WTC11 (cell line): ENCODE results near the gene ABCA1.

Source experiments
- CREM ChIP-seq: sonication (generic); formaldehyde crosslinking; IDR thresholded peaks from 2 replicates; pipeline ENCODE4 v1.8.1; 2022; ENCODE audit warnings: mild to moderate bottlenecking, missing genetic modification reagents, moderate library complexity
- GABPB1 ChIP-seq: sonication (generic); formaldehyde crosslinking; IDR thresholded peaks from 2 replicates; pipeline ENCODE4 v1.8.1; 2023; ENCODE audit warnings: mild to moderate bottlenecking, missing genetic modification reagents
- JUN ChIP-seq: sonication (generic); formaldehyde crosslinking; IDR thresholded peaks from 2 replicates; pipeline ENCODE4 v1.8.0; 2023; ENCODE audit warnings: mild to moderate bottlenecking, missing genetic modification reagents
- NFYB ChIP-seq: sonication (generic); formaldehyde crosslinking; conservative IDR thresholded peaks from 2 replicates; pipeline ENCODE4 v1.8.0; 2022; ENCODE audit warnings: low read depth, missing genetic modification reagents
- NR3C1 ChIP-seq: sonication (generic); formaldehyde crosslinking; conservative IDR thresholded peaks from 2 replicates; pipeline ENCODE4 v1.8.1; 2023; ENCODE audit warnings: low read depth, mild to moderate bottlenecking, missing genetic modification reagents
- SMAD4 ChIP-seq: sonication (generic); formaldehyde crosslinking; IDR thresholded peaks from 2 replicates; pipeline ENCODE4 v1.8.0; 2022; ENCODE audit warnings: mild to moderate bottlenecking, missing genetic modification reagents
- TEAD1 ChIP-seq: sonication (generic); formaldehyde crosslinking; IDR thresholded peaks from 2 replicates; pipeline ENCODE4 v1.8.0; 2022; ENCODE audit warnings: mild to moderate bottlenecking, missing genetic modification reagents
- ZNF317 ChIP-seq: sonication (generic); formaldehyde crosslinking; IDR thresholded peaks from 2 replicates; pipeline ENCODE4 v1.8.1; 2023; ENCODE audit warnings: low read depth, mild to moderate bottlenecking, moderate library complexity, missing genetic modification reagents, borderline replicate concordance
- TF ChIP-seq, protein P1 (sequence below): fragments of 200-600 bp; IDR thresholded peaks from 2 replicates; pipeline ENCODE4 v1.8.0; 2022; ENCODE audit warnings: antibody characterized with exemption
- TF ChIP-seq, protein P2 (sequence below): fragments of 250-450 bp; sonication (Bioruptor Pico); IDR thresholded peaks from 2 replicates; pipeline ENCODE4 v1.9.0; 2021; ENCODE audit warnings: mild to moderate bottlenecking, borderline replicate concordance
- TF ChIP-seq, protein P3 (sequence below): sonication (generic); formaldehyde crosslinking; IDR thresholded peaks from 2 replicates; pipeline ENCODE4 v1.8.0; 2023; ENCODE audit warnings: mild to moderate bottlenecking, missing genetic modification reagents
- TF ChIP-seq, protein P4 (sequence below): sonication (generic); formaldehyde crosslinking; IDR thresholded peaks from 2 replicates; pipeline ENCODE4 v1.8.1; 2023; ENCODE audit warnings: mild to moderate bottlenecking, missing genetic modification reagents, moderate library complexity
- TF ChIP-seq, protein P5 (sequence below): sonication (generic); formaldehyde crosslinking; IDR thresholded peaks from 2 replicates; pipeline ENCODE4 v1.8.0; 2022; ENCODE audit warnings: mild to moderate bottlenecking, missing genetic modification reagents
- TF ChIP-seq, protein P6 (sequence below): sonication (generic); formaldehyde crosslinking; IDR thresholded peaks from 2 replicates; pipeline ENCODE4 v1.8.1; 2022; ENCODE audit warnings: mild to moderate bottlenecking, moderate library complexity, missing genetic modification reagents

DNA sequence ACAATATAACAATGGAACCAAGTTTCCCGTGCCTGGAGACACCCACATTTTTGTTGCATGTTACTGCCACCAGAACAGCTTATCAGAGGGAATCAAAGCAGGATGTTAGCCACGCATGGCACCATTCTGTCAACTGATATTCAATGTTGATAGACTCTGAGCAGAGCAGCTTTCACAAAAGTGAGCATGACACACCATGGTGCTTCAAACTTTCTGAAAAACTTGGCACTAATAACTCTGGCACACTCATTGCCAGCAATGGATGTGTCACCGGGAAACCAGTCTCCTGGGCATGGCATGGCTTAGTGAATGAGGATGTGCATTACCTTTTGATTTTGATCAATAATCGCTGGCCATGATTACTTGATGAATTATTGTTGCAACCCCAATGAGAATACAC lies 144.4 kb downstream of the ABCA1 start:
- TF ChIP-seq, protein P1, sequence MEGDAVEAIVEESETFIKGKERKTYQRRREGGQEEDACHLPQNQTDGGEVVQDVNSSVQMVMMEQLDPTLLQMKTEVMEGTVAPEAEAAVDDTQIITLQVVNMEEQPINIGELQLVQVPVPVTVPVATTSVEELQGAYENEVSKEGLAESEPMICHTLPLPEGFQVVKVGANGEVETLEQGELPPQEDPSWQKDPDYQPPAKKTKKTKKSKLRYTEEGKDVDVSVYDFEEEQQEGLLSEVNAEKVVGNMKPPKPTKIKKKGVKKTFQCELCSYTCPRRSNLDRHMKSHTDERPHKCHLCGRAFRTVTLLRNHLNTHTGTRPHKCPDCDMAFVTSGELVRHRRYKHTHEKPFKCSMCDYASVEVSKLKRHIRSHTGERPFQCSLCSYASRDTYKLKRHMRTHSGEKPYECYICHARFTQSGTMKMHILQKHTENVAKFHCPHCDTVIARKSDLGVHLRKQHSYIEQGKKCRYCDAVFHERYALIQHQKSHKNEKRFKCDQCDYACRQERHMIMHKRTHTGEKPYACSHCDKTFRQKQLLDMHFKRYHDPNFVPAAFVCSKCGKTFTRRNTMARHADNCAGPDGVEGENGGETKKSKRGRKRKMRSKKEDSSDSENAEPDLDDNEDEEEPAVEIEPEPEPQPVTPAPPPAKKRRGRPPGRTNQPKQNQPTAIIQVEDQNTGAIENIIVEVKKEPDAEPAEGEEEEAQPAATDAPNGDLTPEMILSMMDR = no peak
- TF ChIP-seq, protein P2, sequence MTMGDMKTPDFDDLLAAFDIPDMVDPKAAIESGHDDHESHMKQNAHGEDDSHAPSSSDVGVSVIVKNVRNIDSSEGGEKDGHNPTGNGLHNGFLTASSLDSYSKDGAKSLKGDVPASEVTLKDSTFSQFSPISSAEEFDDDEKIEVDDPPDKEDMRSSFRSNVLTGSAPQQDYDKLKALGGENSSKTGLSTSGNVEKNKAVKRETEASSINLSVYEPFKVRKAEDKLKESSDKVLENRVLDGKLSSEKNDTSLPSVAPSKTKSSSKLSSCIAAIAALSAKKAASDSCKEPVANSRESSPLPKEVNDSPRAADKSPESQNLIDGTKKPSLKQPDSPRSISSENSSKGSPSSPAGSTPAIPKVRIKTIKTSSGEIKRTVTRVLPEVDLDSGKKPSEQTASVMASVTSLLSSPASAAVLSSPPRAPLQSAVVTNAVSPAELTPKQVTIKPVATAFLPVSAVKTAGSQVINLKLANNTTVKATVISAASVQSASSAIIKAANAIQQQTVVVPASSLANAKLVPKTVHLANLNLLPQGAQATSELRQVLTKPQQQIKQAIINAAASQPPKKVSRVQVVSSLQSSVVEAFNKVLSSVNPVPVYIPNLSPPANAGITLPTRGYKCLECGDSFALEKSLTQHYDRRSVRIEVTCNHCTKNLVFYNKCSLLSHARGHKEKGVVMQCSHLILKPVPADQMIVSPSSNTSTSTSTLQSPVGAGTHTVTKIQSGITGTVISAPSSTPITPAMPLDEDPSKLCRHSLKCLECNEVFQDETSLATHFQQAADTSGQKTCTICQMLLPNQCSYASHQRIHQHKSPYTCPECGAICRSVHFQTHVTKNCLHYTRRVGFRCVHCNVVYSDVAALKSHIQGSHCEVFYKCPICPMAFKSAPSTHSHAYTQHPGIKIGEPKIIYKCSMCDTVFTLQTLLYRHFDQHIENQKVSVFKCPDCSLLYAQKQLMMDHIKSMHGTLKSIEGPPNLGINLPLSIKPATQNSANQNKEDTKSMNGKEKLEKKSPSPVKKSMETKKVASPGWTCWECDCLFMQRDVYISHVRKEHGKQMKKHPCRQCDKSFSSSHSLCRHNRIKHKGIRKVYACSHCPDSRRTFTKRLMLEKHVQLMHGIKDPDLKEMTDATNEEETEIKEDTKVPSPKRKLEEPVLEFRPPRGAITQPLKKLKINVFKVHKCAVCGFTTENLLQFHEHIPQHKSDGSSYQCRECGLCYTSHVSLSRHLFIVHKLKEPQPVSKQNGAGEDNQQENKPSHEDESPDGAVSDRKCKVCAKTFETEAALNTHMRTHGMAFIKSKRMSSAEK (CRISPR knock-in tag) = no peak
- TF ChIP-seq GABPB1 (CRISPR knock-in tag) = no peak
- TF ChIP-seq, protein P3, sequence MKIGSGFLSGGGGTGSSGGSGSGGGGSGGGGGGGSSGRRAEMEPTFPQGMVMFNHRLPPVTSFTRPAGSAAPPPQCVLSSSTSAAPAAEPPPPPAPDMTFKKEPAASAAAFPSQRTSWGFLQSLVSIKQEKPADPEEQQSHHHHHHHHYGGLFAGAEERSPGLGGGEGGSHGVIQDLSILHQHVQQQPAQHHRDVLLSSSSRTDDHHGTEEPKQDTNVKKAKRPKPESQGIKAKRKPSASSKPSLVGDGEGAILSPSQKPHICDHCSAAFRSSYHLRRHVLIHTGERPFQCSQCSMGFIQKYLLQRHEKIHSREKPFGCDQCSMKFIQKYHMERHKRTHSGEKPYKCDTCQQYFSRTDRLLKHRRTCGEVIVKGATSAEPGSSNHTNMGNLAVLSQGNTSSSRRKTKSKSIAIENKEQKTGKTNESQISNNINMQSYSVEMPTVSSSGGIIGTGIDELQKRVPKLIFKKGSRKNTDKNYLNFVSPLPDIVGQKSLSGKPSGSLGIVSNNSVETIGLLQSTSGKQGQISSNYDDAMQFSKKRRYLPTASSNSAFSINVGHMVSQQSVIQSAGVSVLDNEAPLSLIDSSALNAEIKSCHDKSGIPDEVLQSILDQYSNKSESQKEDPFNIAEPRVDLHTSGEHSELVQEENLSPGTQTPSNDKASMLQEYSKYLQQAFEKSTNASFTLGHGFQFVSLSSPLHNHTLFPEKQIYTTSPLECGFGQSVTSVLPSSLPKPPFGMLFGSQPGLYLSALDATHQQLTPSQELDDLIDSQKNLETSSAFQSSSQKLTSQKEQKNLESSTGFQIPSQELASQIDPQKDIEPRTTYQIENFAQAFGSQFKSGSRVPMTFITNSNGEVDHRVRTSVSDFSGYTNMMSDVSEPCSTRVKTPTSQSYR (CRISPR knock-in tag) = no peak
- TF ChIP-seq NFYB (CRISPR knock-in tag) = no peak
- TF ChIP-seq TEAD1 (CRISPR knock-in tag) = no peak
- TF ChIP-seq, protein P4, sequence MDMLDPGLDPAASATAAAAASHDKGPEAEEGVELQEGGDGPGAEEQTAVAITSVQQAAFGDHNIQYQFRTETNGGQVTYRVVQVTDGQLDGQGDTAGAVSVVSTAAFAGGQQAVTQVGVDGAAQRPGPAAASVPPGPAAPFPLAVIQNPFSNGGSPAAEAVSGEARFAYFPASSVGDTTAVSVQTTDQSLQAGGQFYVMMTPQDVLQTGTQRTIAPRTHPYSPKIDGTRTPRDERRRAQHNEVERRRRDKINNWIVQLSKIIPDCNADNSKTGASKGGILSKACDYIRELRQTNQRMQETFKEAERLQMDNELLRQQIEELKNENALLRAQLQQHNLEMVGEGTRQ (CRISPR knock-in tag) = no peak
- TF ChIP-seq ZNF317 (CRISPR knock-in tag) = no peak
- TF ChIP-seq, protein P5, sequence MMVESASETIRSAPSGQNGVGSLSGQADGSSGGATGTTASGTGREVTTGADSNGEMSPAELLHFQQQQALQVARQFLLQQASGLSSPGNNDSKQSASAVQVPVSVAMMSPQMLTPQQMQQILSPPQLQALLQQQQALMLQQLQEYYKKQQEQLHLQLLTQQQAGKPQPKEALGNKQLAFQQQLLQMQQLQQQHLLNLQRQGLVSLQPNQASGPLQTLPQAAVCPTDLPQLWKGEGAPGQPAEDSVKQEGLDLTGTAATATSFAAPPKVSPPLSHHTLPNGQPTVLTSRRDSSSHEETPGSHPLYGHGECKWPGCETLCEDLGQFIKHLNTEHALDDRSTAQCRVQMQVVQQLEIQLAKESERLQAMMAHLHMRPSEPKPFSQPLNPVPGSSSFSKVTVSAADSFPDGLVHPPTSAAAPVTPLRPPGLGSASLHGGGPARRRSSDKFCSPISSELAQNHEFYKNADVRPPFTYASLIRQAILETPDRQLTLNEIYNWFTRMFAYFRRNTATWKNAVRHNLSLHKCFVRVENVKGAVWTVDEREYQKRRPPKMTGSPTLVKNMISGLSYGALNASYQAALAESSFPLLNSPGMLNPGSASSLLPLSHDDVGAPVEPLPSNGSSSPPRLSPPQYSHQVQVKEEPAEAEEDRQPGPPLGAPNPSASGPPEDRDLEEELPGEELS (CRISPR knock-in tag) = no peak
- TF ChIP-seq, protein P6, sequence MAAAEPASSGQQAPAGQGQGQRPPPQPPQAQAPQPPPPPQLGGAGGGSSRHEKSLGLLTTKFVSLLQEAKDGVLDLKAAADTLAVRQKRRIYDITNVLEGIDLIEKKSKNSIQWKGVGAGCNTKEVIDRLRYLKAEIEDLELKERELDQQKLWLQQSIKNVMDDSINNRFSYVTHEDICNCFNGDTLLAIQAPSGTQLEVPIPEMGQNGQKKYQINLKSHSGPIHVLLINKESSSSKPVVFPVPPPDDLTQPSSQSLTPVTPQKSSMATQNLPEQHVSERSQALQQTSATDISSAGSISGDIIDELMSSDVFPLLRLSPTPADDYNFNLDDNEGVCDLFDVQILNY (CRISPR knock-in tag) = no peak
- TF ChIP-seq CREM = no peak
- TF ChIP-seq JUN (CRISPR knock-in tag) = no peak
- TF ChIP-seq SMAD4 (CRISPR knock-in tag) = no peak
- no peak for TF ChIP-seq NR3C1
